Dermis microvascular lymphatic vessel endothelial cell (primary cell): ENCODE measurements around the gene CDC42EP5. TPM values are rescaled to one million over a fixed set of nuclear protein-coding genes. Genes with fewer than 3 reads are reported as not detected.
"Not testable (repeated sequence)": the region's sequence is repeated elsewhere in the genome, so short reads cannot be mapped to it uniquely, and the experiment has no call there.

ENCODE experiments used
- DNase-seq, 2 donors: peaks; one replicate each; pipeline versions ENCODE4 v3.0.0 to v3.0.0-alpha.2; 2010; ENCODE audit warnings: low read depth in 2 of 2
- total RNA-seq: library from RNA; depleted of rRNA; stranded (reverse); fragments of >200 nt; gene quantifications from 2 replicates; pipeline ENCODE4 v1.2.1, GENCODE V29; 2014

CDC42EP5 gene
- total RNA-seq, 1 donor from 2014 or later: 42.6 TPM

- DNase-seq: no peak
Observed at GRCh38 chr19:54489766-54490165, 16.7 kb upstream of the CDC42EP5 start.

GRCh38 chr19:54489341-54489740 lies 16.2 kb upstream of the CDC42EP5 start:
- DNase-seq: no peak

GRCh38 chr19:54485851-54486250 lies 12.8 kb upstream of the CDC42EP5 start:
- no peak for DNase-seq

- DNase-seq: no peak
Observed at GRCh38 chr19:54484451-54484850, 11.4 kb upstream of the CDC42EP5 start.

- DNase-seq: no peak
Observed at GRCh38 chr19:54482889-54483288, 9.8 kb upstream of the CDC42EP5 start.

- DNase-seq: peak in 1 of 2 donors; percentile 57
Observed at GRCh38 chr19:54481326-54481930, 8.3 kb upstream of the CDC42EP5 start.

- DNase-seq: no peak
Observed at GRCh38 chr19:54480051-54480450, 7.0 kb upstream of the CDC42EP5 start.

- DNase-seq: peak; percentile 43 to 71
Observed at GRCh38 chr19:54478677-54479266, 5.7 kb upstream of the CDC42EP5 start.

GRCh38 chr19:54477650-54478049 lies 4.6 kb upstream of the CDC42EP5 start:
- no peak for DNase-seq

- no peak for DNase-seq
Observed at GRCh38 chr19:54475706-54476105, 2.6 kb upstream of the CDC42EP5 start.

- DNase-seq: no peak
Observed at GRCh38 chr19:54473892-54474372, 836 bp upstream of the CDC42EP5 start.

- DNase-seq: peak; percentile 75 to 79
Observed at GRCh38 chr19:54470991-54471782, 1.9 kb downstream of the CDC42EP5 start.

GRCh38 chr19:54470276-54470887 lies 2.7 kb downstream of the CDC42EP5 start:
- DNase-seq: no peak

- peak in 1 of 2 donors; percentile 79 for DNase-seq
Observed at GRCh38 chr19:54469496-54469934, 3.6 kb downstream of the CDC42EP5 start.

- not testable (repeated sequence) for DNase-seq
Observed at GRCh38 chr19:54466110-54466480, 7.0 kb downstream of the CDC42EP5 start.

GRCh38 chr19:54465426-54466109 lies 7.5 kb downstream of the CDC42EP5 start:
- no peak for DNase-seq

GRCh38 chr19:54464630-54465425 lies 8.3 kb downstream of the CDC42EP5 start:
- peak in 1 of 2 donors; percentile 78 for DNase-seq

GRCh38 chr19:54464044-54464629 lies 9.0 kb downstream of the CDC42EP5 start:
- DNase-seq: peak in 1 of 2 donors; percentile 66

GRCh38 chr19:54463531-54464043 lies 9.5 kb downstream of the CDC42EP5 start, which contains the start of gene LENG9:
TSS of gene LENG9 (minus strand) at chr19:54463778. CDS start at chr19:54463526, 252 bp downstream.
- DNase-seq: peak; percentile 94 to 99
